Germinal center (tissue), 1 donor: Measurements from ENCODE around the gene RBBP8.

Experiments used
- DNase-seq: peaks from one replicate; pipeline ENCODE4 v3.0.0; 2012; ENCODE audit warnings: mixed read lengths, low spot score

The RBBP8 gene

GRCh38 chr18:22999212-22999611 is 66.1 kb downstream of the RBBP8 start:
- no peak for DNase-seq

GRCh38 chr18:22999647-23000046 is 66.5 kb downstream of the RBBP8 start:
- DNase-seq, result no peak

DNA sequence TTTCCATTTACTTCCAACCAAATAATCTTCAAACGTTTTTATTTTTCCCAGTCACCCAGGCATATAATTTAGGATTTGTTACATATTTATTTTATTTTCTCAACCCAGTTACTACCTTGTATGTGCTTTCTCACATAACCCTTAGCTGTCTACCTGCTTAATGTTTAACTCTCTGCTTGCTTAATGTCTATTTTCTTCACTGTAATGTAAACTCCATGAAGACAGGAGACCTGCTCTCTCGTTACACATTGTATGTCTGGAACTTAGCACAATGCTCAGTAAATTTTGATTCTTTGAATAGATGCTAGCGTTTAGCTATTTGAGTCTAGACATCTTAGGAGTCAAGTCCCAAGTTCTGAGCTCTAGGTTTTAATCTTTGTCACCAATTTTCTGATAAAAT is 70.2 kb downstream of the RBBP8 start:
- DNase-seq, result no peak

- DNase-seq, result no peak
Measured at GRCh38 chr18:23012249-23012648, 79.1 kb downstream of the RBBP8 start.

DNA sequence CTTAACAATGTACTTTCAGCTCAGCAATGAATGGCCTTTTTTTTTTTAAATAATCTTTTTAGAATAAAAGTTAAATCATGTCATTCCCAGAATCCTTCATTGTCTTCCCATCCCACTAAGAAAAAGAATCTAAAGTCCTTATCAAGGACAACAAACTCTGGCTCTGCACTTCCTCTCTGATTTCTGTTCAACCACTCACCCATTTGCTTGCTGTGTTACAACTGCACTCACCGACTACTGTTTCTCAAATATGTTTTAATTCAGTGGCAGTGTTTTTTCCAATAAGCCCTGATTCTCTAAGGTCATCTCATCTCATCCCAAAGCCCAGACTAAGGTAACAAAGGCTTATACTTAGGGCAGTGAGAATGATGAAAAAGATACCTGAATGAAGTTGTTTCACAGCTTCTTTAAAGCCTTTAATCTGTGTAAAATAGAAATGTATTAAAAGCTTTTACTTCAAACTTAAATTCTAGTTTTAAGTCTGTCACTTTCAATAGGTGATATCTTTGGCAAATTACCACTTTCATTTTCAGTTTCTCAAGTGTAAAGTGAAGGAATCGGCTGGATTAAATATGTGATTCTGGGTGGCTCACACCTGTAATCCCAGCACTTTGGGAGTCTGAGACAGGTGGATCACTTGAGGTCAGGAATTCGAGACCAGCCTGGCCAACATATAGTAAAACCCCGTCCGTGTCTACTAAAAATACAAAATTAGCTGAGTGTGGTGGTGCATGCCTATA is 87.6 kb downstream of the RBBP8 start:
- no peak for DNase-seq

- no peak for DNase-seq
Measured at GRCh38 chr18:23021623-23022022, 88.5 kb downstream of the RBBP8 start.

- DNase-seq, result no peak
Measured at GRCh38 chr18:23032030-23032582, 99.0 kb downstream of the RBBP8 start.

- DNase-seq, result no peak
Measured at GRCh38 chr18:23033056-23033455, 99.9 kb downstream of the RBBP8 start.

GRCh38 chr18:23036660-23037201 is 103.6 kb downstream of the RBBP8 start:
- DNase-seq, result no peak

DNA sequence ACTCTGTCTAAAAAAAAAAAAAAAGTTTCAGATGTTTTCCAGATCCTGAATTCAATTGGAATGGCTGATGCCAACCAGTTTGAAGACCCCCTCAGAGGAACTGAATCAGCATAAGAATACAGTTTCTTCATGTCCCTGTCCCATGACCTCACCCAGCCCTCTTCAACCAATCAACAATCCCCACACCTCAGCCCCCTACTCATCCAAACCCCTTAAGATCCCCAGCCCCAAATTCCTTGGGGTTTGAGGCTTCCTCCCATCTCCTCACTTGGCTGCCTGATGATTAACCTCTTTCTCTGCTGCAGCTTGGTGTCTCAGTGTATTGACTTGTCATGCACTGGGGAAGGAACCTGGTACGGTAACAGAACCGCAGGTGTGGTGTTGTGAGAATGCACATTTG is 104.5 kb downstream of the RBBP8 start:
- no peak for DNase-seq

DNA sequence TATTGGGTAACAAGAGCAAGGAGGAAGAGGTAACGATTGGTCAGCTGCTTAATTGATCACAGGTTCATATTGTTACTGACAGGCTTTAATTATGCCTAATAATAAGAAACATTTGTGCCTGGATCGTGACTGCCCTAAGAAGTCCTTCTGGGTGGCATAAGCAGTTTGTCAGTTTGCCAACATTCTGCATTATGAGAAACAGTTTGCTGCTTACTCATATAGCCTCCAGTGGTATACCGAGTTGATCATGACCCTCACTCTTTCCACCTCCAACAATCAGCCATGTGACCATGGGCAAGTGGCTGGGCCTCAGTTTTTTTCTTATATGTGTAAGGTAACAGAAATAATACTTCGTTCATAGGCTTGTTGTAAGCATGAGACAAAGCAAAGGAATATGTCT is 105.6 kb downstream of the RBBP8 start:
- DNase-seq, result no peak

DNA sequence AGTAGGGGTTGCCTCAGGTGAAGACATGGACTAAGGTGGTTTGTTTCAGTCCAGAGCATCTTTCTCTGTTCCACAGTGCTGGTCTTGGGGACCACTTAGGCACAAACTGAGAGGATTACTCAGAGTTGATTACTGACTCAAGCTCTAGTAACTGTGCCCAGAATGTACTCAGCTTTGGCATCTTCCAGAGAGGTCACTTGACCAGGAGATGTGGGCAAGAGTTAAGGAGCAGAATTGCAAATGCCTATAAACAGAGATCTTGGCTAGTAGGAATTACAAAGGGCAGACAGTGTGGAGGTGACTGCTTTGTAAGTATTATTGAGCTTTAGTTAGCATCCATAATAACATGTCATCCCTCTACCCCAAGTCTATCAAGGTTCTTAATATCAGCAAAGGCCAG is 109.0 kb downstream of the RBBP8 start:
- no peak for DNase-seq

GRCh38 chr18:23043803-23044376 is 110.8 kb downstream of the RBBP8 start:
- no peak for DNase-seq

GRCh38 chr18:23049698-23050373 is 116.7 kb downstream of the RBBP8 start:
- no peak for DNase-seq

- DNase-seq, result no peak
Measured at GRCh38 chr18:23053776-23054457, 120.8 kb downstream of the RBBP8 start.

DNA sequence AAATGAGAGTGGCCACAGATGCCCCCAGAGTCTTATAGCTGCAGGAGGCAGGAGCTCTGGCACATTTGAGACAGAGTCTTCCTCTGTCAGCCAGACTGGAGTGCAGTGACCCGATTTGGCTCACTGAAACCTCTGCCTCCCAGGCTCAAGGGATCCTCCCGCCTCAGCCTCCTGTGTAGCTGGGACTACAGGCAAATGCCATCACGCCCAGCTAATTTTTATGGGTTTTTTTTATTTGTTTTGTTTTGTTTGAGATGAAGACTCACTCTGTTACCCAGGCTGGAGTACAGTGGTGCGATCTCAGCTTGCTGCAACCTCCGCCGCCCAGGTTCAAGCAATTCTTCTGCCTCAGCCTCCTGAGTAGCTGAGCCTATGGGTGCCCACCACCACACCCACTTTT is 121.4 kb downstream of the RBBP8 start:
- DNase-seq, result no peak

DNA sequence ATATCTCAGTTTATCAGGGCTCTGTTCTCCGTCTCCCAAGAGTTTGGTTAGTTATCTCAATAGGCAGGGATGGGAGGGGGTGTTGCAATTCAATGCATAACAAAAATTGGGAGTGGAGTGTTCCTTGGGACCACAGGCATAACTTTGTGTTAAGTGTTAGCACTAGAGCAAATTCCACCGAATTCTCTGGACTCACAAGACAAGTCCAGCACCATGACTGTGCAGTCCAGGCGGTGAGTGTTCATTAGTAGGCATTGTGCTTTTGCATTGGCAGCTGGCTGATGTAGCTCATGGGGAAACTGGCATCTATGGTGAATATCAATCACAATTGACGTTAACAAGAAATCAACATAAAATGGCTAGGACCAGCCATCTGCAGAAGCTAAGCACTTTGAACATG is 123.2 kb downstream of the RBBP8 start:
- DNase-seq, result no peak

- DNase-seq, result no peak
Measured at GRCh38 chr18:23057096-23057495, 124.0 kb downstream of the RBBP8 start.

- no peak for DNase-seq
Measured at GRCh38 chr18:23058746-23059415, 125.8 kb downstream of the RBBP8 start.

GRCh38 chr18:23059541-23060465 is 126.7 kb downstream of the RBBP8 start:
- DNase-seq, result no peak

DNA sequence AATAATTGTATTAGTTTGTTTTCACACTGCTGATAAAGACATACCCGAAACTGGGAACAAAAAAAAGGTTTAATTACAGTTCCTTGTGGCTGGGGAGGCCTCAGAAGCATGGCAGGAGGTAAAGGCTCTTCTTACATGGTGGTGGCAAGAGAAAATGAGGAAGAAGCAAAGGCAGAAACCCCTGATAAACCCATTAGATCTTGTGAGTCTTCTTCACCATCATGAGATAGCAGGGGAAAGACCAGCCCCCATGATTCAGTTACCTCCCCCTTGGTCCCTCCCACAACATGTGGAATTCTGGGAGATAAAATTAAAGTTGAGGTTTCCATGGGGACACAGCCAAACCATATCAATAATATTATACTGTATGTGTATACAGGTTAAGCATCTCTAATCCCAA is 128.9 kb downstream of the RBBP8 start:
- DNase-seq, result no peak
